ENCODE measurements around the gene CCDC3. TPM values are rescaled to one million over a fixed set of nuclear protein-coding genes. Genes with fewer than 3 reads are reported as not detected.

CCDC3 gene
- total and polyA plus RNA-seq, 2 of the 8 experiments (the other 6 are each of a cell fraction or from before 2014, with no cell fraction given), result 3.4 to 3.7 TPM

GRCh38 chr10:12848439-12849173 is 152.9 kb downstream of the CCDC3 start (continued):
- no peak for TF ChIP-seq SAP30 (IDR thresholded peaks at IDR 0.05; ENCODE audit: insufficient read depth, insufficient replicate concordance, low read length)
- TF ChIP-seq YY1 (IDR thresholded peaks at IDR 0.05; ENCODE audit: low read depth, low read length), result no peak
- no peak for TF ChIP-seq EP300 (IDR thresholded peaks at IDR 0.05; ENCODE audit: borderline replicate concordance in 1 of 2, low read depth in 2 of 2, low read length in 2 of 2)
- no peak for TF ChIP-seq JUN (IDR thresholded peaks at IDR 0.05; ENCODE audit: low read depth, low read length)
- no peak for TF ChIP-seq RBBP5 (IDR thresholded peaks at IDR 0.05; ENCODE audit: borderline replicate concordance, low read depth, low read length)
- no peak for TF ChIP-seq EZH2 (IDR thresholded peaks at IDR 0.05; ENCODE audit: low read depth, low read length, severe bottlenecking)

Measured in H1 (cell line).